Measurements from ENCODE around the gene SSTR4. TPM values are rescaled to one million over a fixed set of nuclear protein-coding genes. Genes with fewer than 3 reads are reported as not detected.

SSTR4 gene
- total RNA-seq, 1 experiment from 2014 or later, result not detected

DNA sequence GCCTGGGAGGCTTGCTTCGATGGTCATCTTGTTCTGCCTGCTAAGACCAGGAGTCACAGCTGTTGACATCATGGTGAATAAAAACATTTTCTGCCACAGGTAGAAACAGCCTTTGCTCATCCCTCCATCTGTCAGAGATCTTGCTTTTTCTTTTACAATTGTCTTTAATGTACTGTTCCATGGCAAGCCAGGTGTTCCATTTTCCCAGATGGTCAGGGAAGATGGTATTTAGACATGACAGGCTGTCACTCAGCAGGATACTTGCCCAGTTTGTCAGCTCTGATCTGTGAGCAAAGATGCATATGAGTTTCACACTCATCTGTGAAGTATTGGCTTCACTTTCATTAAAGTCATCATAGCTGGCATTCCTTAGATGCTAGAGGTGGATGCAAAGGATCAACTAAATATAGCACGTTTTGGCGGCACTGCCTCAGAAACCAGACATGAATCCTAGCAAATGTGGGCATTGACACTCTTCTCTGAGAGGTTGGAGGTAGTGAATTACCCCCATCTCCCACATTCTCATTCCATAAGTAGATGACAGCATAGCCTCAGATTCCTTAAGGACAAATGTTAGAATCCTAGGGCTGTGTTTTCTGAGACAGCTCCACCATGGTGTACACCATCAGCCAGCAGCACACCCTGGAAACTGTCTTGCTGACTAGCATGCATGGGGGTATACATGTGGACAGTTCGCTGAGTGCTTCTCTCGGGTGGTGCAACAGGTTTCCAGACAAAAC is 4.2 kb downstream of the SSTR4 start:
- TF ChIP-seq, protein P1, sequence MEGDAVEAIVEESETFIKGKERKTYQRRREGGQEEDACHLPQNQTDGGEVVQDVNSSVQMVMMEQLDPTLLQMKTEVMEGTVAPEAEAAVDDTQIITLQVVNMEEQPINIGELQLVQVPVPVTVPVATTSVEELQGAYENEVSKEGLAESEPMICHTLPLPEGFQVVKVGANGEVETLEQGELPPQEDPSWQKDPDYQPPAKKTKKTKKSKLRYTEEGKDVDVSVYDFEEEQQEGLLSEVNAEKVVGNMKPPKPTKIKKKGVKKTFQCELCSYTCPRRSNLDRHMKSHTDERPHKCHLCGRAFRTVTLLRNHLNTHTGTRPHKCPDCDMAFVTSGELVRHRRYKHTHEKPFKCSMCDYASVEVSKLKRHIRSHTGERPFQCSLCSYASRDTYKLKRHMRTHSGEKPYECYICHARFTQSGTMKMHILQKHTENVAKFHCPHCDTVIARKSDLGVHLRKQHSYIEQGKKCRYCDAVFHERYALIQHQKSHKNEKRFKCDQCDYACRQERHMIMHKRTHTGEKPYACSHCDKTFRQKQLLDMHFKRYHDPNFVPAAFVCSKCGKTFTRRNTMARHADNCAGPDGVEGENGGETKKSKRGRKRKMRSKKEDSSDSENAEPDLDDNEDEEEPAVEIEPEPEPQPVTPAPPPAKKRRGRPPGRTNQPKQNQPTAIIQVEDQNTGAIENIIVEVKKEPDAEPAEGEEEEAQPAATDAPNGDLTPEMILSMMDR (IDR thresholded peaks at IDR 0.05; ENCODE audit: unreplicated experiment), result no peak
- peaks cover 19% of the 10 kb centered on the region for H3K4me1 Mint-ChIP-seq (ENCODE audit: insufficient read depth, unreplicated experiment)
- H3K27ac Mint-ChIP-seq (ENCODE audit: low read depth, unreplicated experiment), result no peak overlapping the region
- H3K27me3 Mint-ChIP-seq (ENCODE audit: insufficient read depth, unreplicated experiment), result no peaks in the 10 kb centered on the region
- no TSS peak for BruUV-seq (replicated peaks)
- H3K4me3 Mint-ChIP-seq (ENCODE audit: unreplicated experiment), result no peak overlapping the region
- DNase-seq (ENCODE audit: unreplicated experiment), result no peak
- POLR2A ChIA-PET, result interaction anchor here (0.6 to 1.4 kb wide), 4 partner anchors 9 to 296 kb away, joined by 3 read pairs; no protein-coding TSS in a partner anchor
- intact Hi-C loops (cut with micrococcal nuclease), result no loop called here
- no peaks in the 10 kb centered on the region for H3K36me3 Mint-ChIP-seq (ENCODE audit: insufficient read depth, unreplicated experiment)
- no peaks in the 10 kb centered on the region for H3K9me3 Mint-ChIP-seq (ENCODE audit: unreplicated experiment)
- CTCF ChIA-PET, result interaction anchor here (0.5 to 2.9 kb wide), 5 partner anchors 12 to 355 kb away, joined by 3 to 10 read pairs (median 4); no protein-coding TSS in a partner anchor

DNA sequence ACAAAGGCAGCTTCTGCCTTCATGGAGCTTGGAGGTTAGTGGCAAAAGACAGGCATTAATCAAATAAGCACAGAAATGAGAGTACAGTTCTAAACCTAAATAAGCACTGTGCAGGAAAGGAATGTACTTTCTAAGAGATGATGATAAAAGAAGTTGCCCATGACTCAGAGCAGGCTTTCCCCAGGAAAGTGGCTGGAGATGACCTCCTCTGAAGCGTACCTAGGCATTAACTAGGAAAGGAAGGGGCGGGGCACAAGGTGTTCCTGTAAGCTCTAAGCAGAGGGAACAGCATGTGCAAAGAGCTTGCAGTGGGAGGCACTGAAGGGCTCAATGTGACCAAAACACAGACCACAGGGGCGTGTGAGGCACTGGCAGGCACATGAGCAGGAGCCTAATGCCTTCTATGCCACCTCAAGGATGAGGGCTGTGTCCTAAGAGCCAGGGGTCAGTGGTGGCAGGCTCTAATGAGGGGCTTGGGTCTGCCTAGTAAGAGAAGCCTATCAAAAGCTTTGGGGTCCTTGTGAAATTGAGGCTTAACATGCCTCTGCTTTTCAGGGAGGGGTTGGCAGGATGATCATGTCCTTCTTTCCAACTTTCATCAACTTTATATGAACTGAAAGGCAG is 4.9 kb downstream of the SSTR4 start:
- H3K9me3 Mint-ChIP-seq (ENCODE audit: unreplicated experiment), result no peaks in the 10 kb centered on the region
- TF ChIP-seq, protein P1 (IDR thresholded peaks at IDR 0.05; ENCODE audit: unreplicated experiment), result no peak
- ChIA-PET POLR2A (interaction anchor here (0.7 to 1.4 kb wide), 2 partner anchors 10 to 297 kb away, joined by 3 read pairs; no protein-coding TSS in a partner anchor), CTCF (interaction anchor here (0.6 kb wide), 1 partner anchor 355 kb away, joined by 3 read pairs; no protein-coding TSS in a partner anchor)
- no peak overlapping the region for H3K4me3 Mint-ChIP-seq (ENCODE audit: unreplicated experiment)
- no peaks in the 10 kb centered on the region for H3K27me3 Mint-ChIP-seq (ENCODE audit: insufficient read depth, unreplicated experiment)
- no peak overlapping the region for H3K27ac Mint-ChIP-seq (ENCODE audit: low read depth, unreplicated experiment)
- H3K36me3 Mint-ChIP-seq (ENCODE audit: insufficient read depth, unreplicated experiment), result no peaks in the 10 kb centered on the region
- peak; percentile 42 for DNase-seq (ENCODE audit: unreplicated experiment)
- intact Hi-C loops (cut with micrococcal nuclease), result no loop called here
- H3K4me1 Mint-ChIP-seq (ENCODE audit: insufficient read depth, unreplicated experiment), result peaks cover 21% of the 10 kb centered on the region
- BruUV-seq (replicated peaks), result no TSS peak

DNA sequence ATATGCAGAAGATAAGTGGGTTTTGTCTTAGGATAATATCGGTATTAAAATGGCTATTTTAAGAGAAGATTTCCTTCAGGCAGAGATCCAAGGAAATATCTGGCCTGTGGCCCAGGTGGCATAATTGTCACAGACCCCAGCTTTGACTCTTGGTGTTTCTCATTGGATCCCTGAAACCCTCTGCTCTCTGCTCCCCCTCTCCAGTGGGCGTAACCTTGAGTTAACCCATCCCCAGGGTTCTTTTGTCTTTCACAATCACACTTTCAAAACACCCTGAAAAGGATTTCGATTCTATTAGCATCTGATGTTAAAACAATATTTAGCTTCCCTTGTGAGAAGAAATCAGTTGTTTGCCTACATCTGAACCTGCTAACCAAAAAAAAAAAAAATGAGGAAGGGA is 7.2 kb downstream of the SSTR4 start:
- no TSS peak for BruUV-seq (replicated peaks)
- TF ChIP-seq, protein P1 (IDR thresholded peaks at IDR 0.05; ENCODE audit: unreplicated experiment), result no peak
- H3K9me3 Mint-ChIP-seq (ENCODE audit: unreplicated experiment), result no peaks in the 10 kb centered on the region
- intact Hi-C loops (cut with micrococcal nuclease), result no loop called here
- H3K27ac Mint-ChIP-seq (ENCODE audit: low read depth, unreplicated experiment), result no peak overlapping the region
- CTCF ChIA-PET, result interaction anchor here (0.7 to 2.3 kb wide), 6 partner anchors 9 to 350 kb away, joined by 3 to 8 read pairs (median 7); no protein-coding TSS in a partner anchor
- H3K4me3 Mint-ChIP-seq (ENCODE audit: unreplicated experiment), result no peak overlapping the region
- H3K36me3 Mint-ChIP-seq (ENCODE audit: insufficient read depth, unreplicated experiment), result no peaks in the 10 kb centered on the region
- H3K27me3 Mint-ChIP-seq (ENCODE audit: insufficient read depth, unreplicated experiment), result no peaks in the 10 kb centered on the region
- no peak for DNase-seq (ENCODE audit: unreplicated experiment)
- peaks cover 33% of the 10 kb centered on the region for H3K4me1 Mint-ChIP-seq (ENCODE audit: insufficient read depth, unreplicated experiment)
- POLR2A ChIA-PET, result interaction anchor here (0.7 to 1.1 kb wide), 2 partner anchors 32 to 122 kb away, joined by 3 read pairs; no protein-coding TSS in a partner anchor

DNA sequence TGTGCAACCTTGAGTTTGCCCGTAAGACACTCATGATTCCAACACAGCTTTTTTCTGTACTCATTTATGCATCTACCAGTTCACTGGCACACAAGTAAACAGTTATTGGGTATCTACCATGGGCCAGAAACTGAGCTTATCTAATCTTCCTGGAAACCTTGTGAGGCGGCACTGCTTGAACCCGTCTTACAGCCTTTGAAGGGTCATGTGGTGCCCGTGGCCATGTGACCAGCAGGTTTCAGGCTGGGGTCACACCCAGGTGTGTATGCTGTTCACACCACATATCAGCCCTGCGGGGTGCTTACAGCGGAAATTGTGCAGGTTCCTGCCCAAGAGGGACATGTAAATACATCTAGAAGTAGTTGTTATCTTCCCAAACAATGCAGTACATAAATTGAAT is 8.3 kb downstream of the SSTR4 start:
- H3K27ac Mint-ChIP-seq (ENCODE audit: low read depth, unreplicated experiment), result no peak overlapping the region
- ChIA-PET CTCF (interaction anchor here (0.7 to 2.3 kb wide), 9 partner anchors 10 to 358 kb away, joined by 3 to 8 read pairs (median 4); no protein-coding TSS in a partner anchor), POLR2A (interaction anchor here (0.7 kb wide), 1 partner anchor 376 kb away, joined by 3 read pairs; no protein-coding TSS in a partner anchor)
- no TSS peak for BruUV-seq (replicated peaks)
- no peaks in the 10 kb centered on the region for H3K36me3 Mint-ChIP-seq (ENCODE audit: insufficient read depth, unreplicated experiment)
- no peaks in the 10 kb centered on the region for H3K27me3 Mint-ChIP-seq (ENCODE audit: insufficient read depth, unreplicated experiment)
- intact Hi-C loops (cut with micrococcal nuclease), result no loop called here
- H3K4me3 Mint-ChIP-seq (ENCODE audit: unreplicated experiment), result no peak overlapping the region
- H3K9me3 Mint-ChIP-seq (ENCODE audit: unreplicated experiment), result no peaks in the 10 kb centered on the region
- peaks cover 34% of the 10 kb centered on the region for H3K4me1 Mint-ChIP-seq (ENCODE audit: insufficient read depth, unreplicated experiment)
- TF ChIP-seq, protein P1 (IDR thresholded peaks at IDR 0.05; ENCODE audit: unreplicated experiment), result no peak
- DNase-seq (ENCODE audit: unreplicated experiment), result no peak
